ENCODE results near the gene PRKCH. TPM values are rescaled to one million over a fixed set of nuclear protein-coding genes. Genes with fewer than 3 reads are reported as not detected.
A peak's percentile ranks its signal among the peaks of the same experiment; 100 is the strongest.

Gene PRKCH
- total and polyA plus RNA-seq, 2 experiments from 2014 or later: 7.1 to 11.2 TPM

DNA sequence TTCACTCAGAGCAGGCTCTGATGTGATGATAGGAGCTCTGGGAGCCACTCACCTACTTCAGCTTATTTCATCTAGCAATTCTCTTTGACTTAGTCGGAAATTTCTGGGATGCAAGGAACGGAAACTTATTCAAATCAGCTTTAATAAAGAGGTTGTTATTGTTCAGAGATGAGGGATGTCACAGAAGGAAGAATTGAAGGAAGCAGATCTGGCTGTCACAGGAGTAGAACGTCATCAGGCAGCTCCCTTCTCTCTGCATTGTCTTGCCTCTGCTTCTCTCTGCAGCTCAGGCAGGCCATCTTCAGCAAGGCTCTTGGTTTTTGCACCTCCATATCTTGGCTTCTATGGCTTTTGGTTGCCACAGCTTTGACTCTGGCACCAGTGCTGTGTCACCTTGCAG, 32.7 kb upstream of the PRKCH start:
- no peak overlapping the region for H3K4me3 ChIP-seq
- H3K27ac ChIP-seq: no peak overlapping the region
- H3K27me3 ChIP-seq: no peaks in the 10 kb centered on the region
- TF ChIP-seq, protein P1, sequence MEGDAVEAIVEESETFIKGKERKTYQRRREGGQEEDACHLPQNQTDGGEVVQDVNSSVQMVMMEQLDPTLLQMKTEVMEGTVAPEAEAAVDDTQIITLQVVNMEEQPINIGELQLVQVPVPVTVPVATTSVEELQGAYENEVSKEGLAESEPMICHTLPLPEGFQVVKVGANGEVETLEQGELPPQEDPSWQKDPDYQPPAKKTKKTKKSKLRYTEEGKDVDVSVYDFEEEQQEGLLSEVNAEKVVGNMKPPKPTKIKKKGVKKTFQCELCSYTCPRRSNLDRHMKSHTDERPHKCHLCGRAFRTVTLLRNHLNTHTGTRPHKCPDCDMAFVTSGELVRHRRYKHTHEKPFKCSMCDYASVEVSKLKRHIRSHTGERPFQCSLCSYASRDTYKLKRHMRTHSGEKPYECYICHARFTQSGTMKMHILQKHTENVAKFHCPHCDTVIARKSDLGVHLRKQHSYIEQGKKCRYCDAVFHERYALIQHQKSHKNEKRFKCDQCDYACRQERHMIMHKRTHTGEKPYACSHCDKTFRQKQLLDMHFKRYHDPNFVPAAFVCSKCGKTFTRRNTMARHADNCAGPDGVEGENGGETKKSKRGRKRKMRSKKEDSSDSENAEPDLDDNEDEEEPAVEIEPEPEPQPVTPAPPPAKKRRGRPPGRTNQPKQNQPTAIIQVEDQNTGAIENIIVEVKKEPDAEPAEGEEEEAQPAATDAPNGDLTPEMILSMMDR (IDR thresholded peaks at IDR 0.05; ENCODE audit: poor library complexity): no peak
- TF ChIP-seq EZH2 (IDR thresholded peaks at IDR 0.05; ENCODE audit: borderline replicate concordance) (no peak), EZH2phosphoT487 (IDR thresholded peaks at IDR 0.05; ENCODE audit: low read depth, severe bottlenecking, unreplicated experiment) (no peak)
- no peaks in the 10 kb centered on the region for H3K79me2 ChIP-seq
- H3K4me1 ChIP-seq (ENCODE audit: insufficient read depth): peaks cover 3% of the 10 kb centered on the region
- no peak for DNase-seq (ENCODE audit: low spot score)
- no peaks in the 10 kb centered on the region for H3K9me3 ChIP-seq (ENCODE audit: low read depth)
- H3K9me2 ChIP-seq (replicated peaks; ENCODE audit: insufficient read depth): no peaks in the 10 kb centered on the region
- H3K36me3 ChIP-seq (replicated peaks; ENCODE audit: insufficient read depth, low read depth): no peaks in the 10 kb centered on the region
- H2AFZ ChIP-seq: no peak overlapping the region
- H4K20me1 ChIP-seq (ENCODE audit: insufficient read depth, poor library complexity, severe bottlenecking): no peaks in the 10 kb centered on the region
- WGBS (ENCODE audit: low lambda C conversion rate, missing lambda C conversion rate): 93% methylated on average over 3 of the region's 3 CpGs
- no peak overlapping the region for H3K4me2 ChIP-seq

DNA sequence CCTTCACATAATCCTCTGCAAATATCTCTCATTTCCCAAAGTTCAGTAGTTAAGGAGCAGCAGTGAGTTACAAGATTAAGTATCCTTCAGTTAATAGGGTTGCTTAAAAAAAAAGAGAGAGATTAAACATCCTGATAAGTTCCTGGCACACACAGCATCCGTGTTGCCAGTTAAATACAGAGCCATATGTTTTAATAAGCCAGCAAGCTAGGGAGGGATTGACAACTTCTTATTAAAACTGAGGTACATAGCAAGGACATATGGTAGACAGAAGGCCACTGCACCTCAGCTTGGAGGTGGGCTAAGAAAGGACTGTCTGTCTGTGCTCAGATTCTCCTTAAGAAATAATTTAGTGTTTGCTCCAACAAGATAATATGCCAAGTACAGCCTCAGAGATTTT, 30.7 kb upstream of the PRKCH start:
- no peaks in the 10 kb centered on the region for H3K79me2 ChIP-seq
- H4K20me1 ChIP-seq (ENCODE audit: insufficient read depth, poor library complexity, severe bottlenecking): no peaks in the 10 kb centered on the region
- TF ChIP-seq, protein P1 (IDR thresholded peaks at IDR 0.05; ENCODE audit: poor library complexity): no peak
- no peak for TF ChIP-seq EZH2 (IDR thresholded peaks at IDR 0.05; ENCODE audit: borderline replicate concordance)
- no peak for TF ChIP-seq EZH2phosphoT487 (IDR thresholded peaks at IDR 0.05; ENCODE audit: low read depth, severe bottlenecking, unreplicated experiment)
- no peak overlapping the region for H3K4me2 ChIP-seq
- H3K27ac ChIP-seq: no peak overlapping the region
- no peak overlapping the region for H2AFZ ChIP-seq
- H3K9me2 ChIP-seq (replicated peaks; ENCODE audit: insufficient read depth): no peaks in the 10 kb centered on the region
- 32% methylated on average over 1 of the region's 1 CpG for WGBS (ENCODE audit: low lambda C conversion rate, missing lambda C conversion rate)
- no peaks in the 10 kb centered on the region for H3K36me3 ChIP-seq (replicated peaks; ENCODE audit: insufficient read depth, low read depth)
- H3K4me3 ChIP-seq: no peak overlapping the region
- H3K27me3 ChIP-seq: no peaks in the 10 kb centered on the region
- no peak for DNase-seq (ENCODE audit: low spot score)
- no peaks in the 10 kb centered on the region for H3K9me3 ChIP-seq (ENCODE audit: low read depth)
- H3K4me1 ChIP-seq (ENCODE audit: insufficient read depth): no peaks in the 10 kb centered on the region

DNA sequence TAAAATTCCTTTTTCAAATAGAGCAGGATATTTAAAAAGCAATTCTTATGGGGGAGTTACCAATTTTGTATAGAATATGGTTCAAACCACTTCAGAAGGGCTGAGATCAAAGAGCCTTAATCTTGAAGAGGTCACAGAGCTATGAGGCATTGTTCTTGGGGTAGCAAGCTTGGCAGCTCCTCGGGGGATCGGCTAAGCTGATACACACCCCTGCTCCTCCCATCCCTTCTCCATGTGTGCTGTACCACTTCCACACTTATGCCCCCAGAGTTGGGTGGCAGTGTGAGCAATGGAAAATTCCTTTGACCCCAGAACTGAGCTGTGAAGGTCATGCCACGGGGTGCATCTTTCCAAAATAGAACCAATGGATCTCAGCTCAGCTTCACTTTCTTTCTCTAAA, 25.2 kb upstream of the PRKCH start:
- no peaks in the 10 kb centered on the region for H3K4me1 ChIP-seq (ENCODE audit: insufficient read depth)
- no peaks in the 10 kb centered on the region for H4K20me1 ChIP-seq (ENCODE audit: insufficient read depth, poor library complexity, severe bottlenecking)
- H3K4me2 ChIP-seq: no peak overlapping the region
- H3K36me3 ChIP-seq (replicated peaks; ENCODE audit: insufficient read depth, low read depth): no peaks in the 10 kb centered on the region
- no peak overlapping the region for H3K4me3 ChIP-seq
- no peak overlapping the region for H2AFZ ChIP-seq
- H3K9me2 ChIP-seq (replicated peaks; ENCODE audit: insufficient read depth): no peaks in the 10 kb centered on the region
- 43% methylated on average over 3 of the region's 3 CpGs for WGBS (ENCODE audit: low lambda C conversion rate, missing lambda C conversion rate)
- no peak for TF ChIP-seq EZH2 (IDR thresholded peaks at IDR 0.05; ENCODE audit: borderline replicate concordance)
- DNase-seq (ENCODE audit: low spot score): no peak
- H3K9me3 ChIP-seq (ENCODE audit: low read depth): no peaks in the 10 kb centered on the region
- no peaks in the 10 kb centered on the region for H3K27me3 ChIP-seq
- no peaks in the 10 kb centered on the region for H3K79me2 ChIP-seq
- no peak overlapping the region for H3K27ac ChIP-seq

DNA sequence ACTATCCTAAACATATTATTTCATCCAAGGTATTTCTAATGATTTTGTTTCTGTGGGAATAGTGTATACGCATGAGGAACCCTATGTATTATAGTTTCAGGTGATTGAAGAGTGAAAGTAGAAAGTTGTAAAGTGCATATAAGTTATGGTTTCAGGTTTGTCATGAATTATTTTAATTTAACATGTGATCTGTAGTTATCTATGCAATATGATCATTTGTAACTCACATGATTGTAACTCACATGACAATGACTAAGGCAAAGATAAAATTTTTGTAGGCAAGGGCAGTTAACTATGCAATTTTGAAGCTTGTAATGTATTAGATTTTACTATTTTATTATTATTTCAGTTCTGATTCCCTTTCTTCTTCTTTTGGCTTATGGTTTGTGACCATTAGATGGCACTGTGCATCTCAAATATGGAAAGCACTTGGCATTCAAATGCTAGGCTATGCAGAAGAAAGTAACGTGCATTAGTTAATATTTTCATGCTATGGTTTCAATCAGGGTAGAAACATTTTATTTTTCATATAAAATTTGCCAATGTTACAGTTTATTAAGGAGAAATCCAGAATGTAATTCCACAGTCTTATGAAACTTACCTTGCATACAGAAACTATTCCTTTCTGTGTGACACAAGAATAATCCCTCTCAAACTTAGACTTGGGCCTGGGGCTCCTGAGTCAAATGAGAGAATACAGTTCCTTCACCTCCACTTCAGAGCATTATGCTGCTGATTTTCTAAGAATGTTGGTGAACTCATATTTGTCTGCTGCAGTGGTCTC, 24.5 kb upstream of the PRKCH start:
- H3K27me3 ChIP-seq: no peaks in the 10 kb centered on the region
- no peak for TF ChIP-seq EZH2phosphoT487 (IDR thresholded peaks at IDR 0.05; ENCODE audit: low read depth, severe bottlenecking, unreplicated experiment)
- TF ChIP-seq, protein P1 (IDR thresholded peaks at IDR 0.05; ENCODE audit: poor library complexity): peak; percentile 80
- peak; percentile 53 for DNase-seq (ENCODE audit: low spot score)
- 36% methylated on average over 2 of the region's 2 CpGs for WGBS (ENCODE audit: low lambda C conversion rate, missing lambda C conversion rate)
- H3K9me3 ChIP-seq (ENCODE audit: low read depth): no peaks in the 10 kb centered on the region
- H3K79me2 ChIP-seq: no peaks in the 10 kb centered on the region
- no peak overlapping the region for H3K27ac ChIP-seq
- no peaks in the 10 kb centered on the region for H3K9me2 ChIP-seq (replicated peaks; ENCODE audit: insufficient read depth)
- H3K4me3 ChIP-seq: no peak overlapping the region
- H3K4me1 ChIP-seq (ENCODE audit: insufficient read depth): no peaks in the 10 kb centered on the region
- no peaks in the 10 kb centered on the region for H3K36me3 ChIP-seq (replicated peaks; ENCODE audit: insufficient read depth, low read depth)
- H3K4me2 ChIP-seq: no peak overlapping the region
- H4K20me1 ChIP-seq (ENCODE audit: insufficient read depth, poor library complexity, severe bottlenecking): no peaks in the 10 kb centered on the region
- H2AFZ ChIP-seq: no peak overlapping the region

All from hepatocyte (in vitro differentiated cells).